Prostate gland (tissue), 2 donors: Measurements from ENCODE around the gene CDK14. TPM values are rescaled to one million over a fixed set of nuclear protein-coding genes. Genes with fewer than 3 reads are reported as not detected.

Experiments used
- DNase-seq: peaks from one replicate; pipeline ENCODE4 v3.0.0-alpha.2; 2019; ENCODE audit warnings: low spot score
- H3K27ac ChIP-seq, 2 donors: fragments of 200-600 bp; sonication (generic); 2 replicates each; pipeline ENCODE4 v1.5.1; 2017 to 2019
- H3K27me3 ChIP-seq: fragments of 200-600 bp; sonication (generic); replicated peaks from 2 replicates; pipeline ENCODE4 v1.5.1; 2019; ENCODE audit not compliant: insufficient read depth
- H3K36me3 ChIP-seq, 2 donors: fragments of 200-600 bp; sonication (generic); 1 replicate in 1 of 2; 2 replicates in 1 of 2; pipeline versions ENCODE4 v1.5.1 to v1.8.1; 2017 to 2019
- H3K4me1 ChIP-seq: fragments of 200-600 bp; sonication (generic); replicated peaks from 2 replicates; pipeline ENCODE4 v1.5.1; 2019
- H3K4me3 ChIP-seq, 2 donors: fragments of 200-600 bp; sonication (generic); 2 replicates each; pipeline ENCODE4 v1.5.1; 2017 to 2019
- H3K9me3 ChIP-seq: fragments of 200-600 bp; sonication (generic); 2 replicates; pipeline ENCODE4 v1.5.1; 2017
- CTCF ChIP-seq, 4 experiments: fragments of 200-600 bp in 2 of 4; fragments of 450-650 bp in 2 of 4; sonication (generic) in 2 of 4; IDR thresholded peaks; 1 replicate in 3 of 4; 2 replicates in 1 of 4; pipeline ENCODE4 v1.5.1; 2016 to 2019; ENCODE audit warnings: antibody characterized with exemption in 4 of 4, mild to moderate bottlenecking in 2 of 4, moderate library complexity in 2 of 4
- POLR2A ChIP-seq: fragments of 450-650 bp; IDR thresholded peaks from one replicate; pipeline ENCODE4 v1.6.1; 2016; ENCODE audit warnings: antibody characterized with exemption, mild to moderate bottlenecking
- POLR2AphosphoS5 ChIP-seq: sonication (generic); formaldehyde crosslinking; IDR thresholded peaks from one replicate; pipeline ENCODE4 v1.6.1; 2017; ENCODE audit warnings: antibody characterized with exemption
- WGBS: methylation state at CpG from one replicate; pipeline ENCODE4 v1.1.5; 2018; 5-methylcytosine and 5-hydroxymethylcytosine counted together
- intact Hi-C: fragments of 100-400 bp; cut with DNase I; formaldehyde crosslinking; loops from one replicate; pipeline ENCODE4 v1.14.2; 2022
- total RNA-seq, 2 donors: library from RNA; depleted of rRNA; stranded (reverse); fragments of >200 nt; gene quantifications; one replicate each; pipeline ENCODE4 v1.1.0, GENCODE V29; 2016

CDK14 gene
- total RNA-seq, 2 donors from 2014 or later = 13.7 to 20.7 TPM

DNA sequence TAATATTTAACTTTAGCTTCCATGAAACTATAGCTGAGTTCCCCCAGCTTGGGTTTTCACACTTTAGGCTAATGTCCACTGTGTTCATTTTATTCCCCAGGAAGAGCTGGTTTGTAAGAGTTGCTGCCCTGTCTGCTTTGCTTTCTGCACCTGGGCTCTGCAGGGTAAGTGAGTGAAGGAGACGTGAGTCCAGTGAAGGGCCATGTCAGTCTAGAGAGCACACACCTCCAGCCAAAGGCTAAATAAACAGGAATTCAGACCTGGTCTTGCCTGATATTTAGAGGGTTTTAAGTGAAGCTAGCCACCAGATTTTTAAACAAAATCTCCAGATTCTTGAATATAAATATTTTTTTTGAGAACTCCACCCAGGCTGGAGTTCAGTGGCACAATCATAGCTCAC lies 643.7 kb downstream of the CDK14 start:
- 82% methylated on average over 1 of the region's 1 CpG for WGBS
- no peak for DNase-seq
- Histone ChIP-seq H3K27me3 (no peaks in the 10 kb centered on the region), H3K27ac (peak overlapping the region in 1 of 2 donors; percentile 33), H3K4me1 (no peaks in the 10 kb centered on the region), H3K36me3 (no peaks in the 10 kb centered on the region), H3K9me3 (no peaks in the 10 kb centered on the region), H3K4me3 (no peak overlapping the region)
- intact Hi-C loops = no loop called here
- TF ChIP-seq CTCF (IDR thresholded peaks at IDR 0.05) (no peak), POLR2AphosphoS5 (no peak), POLR2A (no peak)

GRCh38 chr7:91240376-91240941 lies 644.3 kb downstream of the CDK14 start:
- TF ChIP-seq POLR2A (no peak), POLR2AphosphoS5 (peak; percentile 34)
- peak overlapping the region in 1 of 2 donors; percentile 33 for H3K27ac ChIP-seq

GRCh38 chr7:91242097-91242844 lies 646.1 kb downstream of the CDK14 start:
- Histone ChIP-seq H3K27ac (no peak overlapping the region), H3K36me3 (no peaks in the 10 kb centered on the region), H3K4me3 (no peak overlapping the region), H3K27me3 (no peaks in the 10 kb centered on the region), H3K4me1 (no peaks in the 10 kb centered on the region), H3K9me3 (no peaks in the 10 kb centered on the region)
- intact Hi-C loops = no loop called here
- no peak for DNase-seq
- 59% methylated on average over 8 of the region's 8 CpGs for WGBS
- TF ChIP-seq CTCF (IDR thresholded peaks at IDR 0.05) (no peak), POLR2A (no peak), POLR2AphosphoS5 (no peak)

More at GRCh38 chr7:91240376-91240941, 644.3 kb downstream of the CDK14 start:
- DNase-seq = no peak
- no peaks in the 10 kb centered on the region for H3K36me3 ChIP-seq
- H3K9me3 ChIP-seq = no peaks in the 10 kb centered on the region
- H3K4me3 ChIP-seq = no peak overlapping the region
- no peaks in the 10 kb centered on the region for H3K27me3 ChIP-seq
- H3K4me1 ChIP-seq = no peaks in the 10 kb centered on the region
- 38% methylated on average over 2 of the region's 2 CpGs for WGBS
- intact Hi-C loops = no loop called here

DNA sequence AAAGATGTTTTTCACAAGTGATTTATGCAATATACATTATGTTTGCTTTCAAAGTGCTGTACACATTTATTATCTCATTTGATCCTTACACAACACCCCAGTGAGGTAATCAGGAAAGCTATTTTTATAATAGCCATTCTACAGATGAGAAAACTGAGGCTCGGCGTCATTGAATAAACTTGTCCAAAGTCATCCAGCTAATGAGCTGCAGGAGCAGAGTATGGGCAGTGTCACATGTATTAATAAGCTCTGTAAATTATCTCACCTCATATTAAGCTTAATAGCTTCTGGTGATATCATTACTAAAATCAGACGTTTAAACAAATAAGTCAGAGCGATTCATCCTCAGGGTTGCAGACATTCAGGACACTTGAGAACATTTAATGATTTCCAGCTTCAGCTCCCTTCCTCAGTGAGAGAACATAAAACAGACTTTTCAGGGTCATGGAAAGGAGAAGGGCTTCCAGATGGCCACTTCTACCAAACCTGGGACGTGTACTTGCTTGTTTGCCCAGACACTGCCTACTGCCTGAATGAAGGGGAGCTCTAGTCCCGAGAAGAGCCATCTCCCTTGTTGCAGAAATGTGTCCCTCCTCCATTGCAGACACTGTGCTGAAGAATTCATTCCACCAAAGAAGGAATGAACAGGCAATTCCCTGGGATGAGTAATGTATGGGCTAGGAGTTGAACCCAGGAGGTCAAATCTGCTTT lies 647.6 kb downstream of the CDK14 start:
- no peak for TF ChIP-seq POLR2AphosphoS5
- TF ChIP-seq CTCF (IDR thresholded peaks at IDR 0.05) = no peak
- no peak for TF ChIP-seq POLR2A
- intact Hi-C loops = no loop called here
- 63% methylated on average over 6 of the region's 6 CpGs for WGBS
- no peak for DNase-seq
- Histone ChIP-seq H3K27ac (no peak overlapping the region), H3K9me3 (no peaks in the 10 kb centered on the region), H3K27me3 (no peaks in the 10 kb centered on the region), H3K4me1 (no peaks in the 10 kb centered on the region), H3K4me3 (no peak overlapping the region), H3K36me3 (no peaks in the 10 kb centered on the region)

DNA sequence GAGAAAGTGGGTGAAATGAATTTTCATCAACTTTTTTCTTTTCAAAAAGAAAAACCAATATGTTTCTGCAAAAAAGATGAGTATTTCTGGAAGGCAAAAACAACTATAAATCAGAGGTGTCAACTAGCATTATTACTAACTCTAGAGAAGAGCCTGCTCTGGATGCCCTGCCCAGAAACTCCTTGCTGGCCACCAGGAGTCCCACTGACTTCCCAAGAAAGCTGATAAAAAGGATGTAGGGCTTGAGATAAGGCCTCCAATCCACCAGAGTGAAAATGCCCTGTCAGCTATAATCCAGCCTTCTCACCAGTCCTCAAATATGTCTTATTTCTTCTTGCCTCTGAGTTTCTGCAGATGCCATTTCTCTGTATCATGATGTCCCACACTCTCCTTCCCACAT lies 651.4 kb downstream of the CDK14 start:
- TF ChIP-seq CTCF (IDR thresholded peaks at IDR 0.05) (no peak), POLR2A (no peak), POLR2AphosphoS5 (no peak)
- H3K27me3 ChIP-seq = no peaks in the 10 kb centered on the region
- H3K36me3 ChIP-seq = no peaks in the 10 kb centered on the region
- no peak overlapping the region for H3K4me3 ChIP-seq
- H3K9me3 ChIP-seq = no peaks in the 10 kb centered on the region
- no peaks in the 10 kb centered on the region for H3K4me1 ChIP-seq
- intact Hi-C loops = no loop called here
- no peak for DNase-seq
- no peak overlapping the region for H3K27ac ChIP-seq
